ENCODE data around the gene ARHGAP15. TPM values are rescaled to one million over a fixed set of nuclear protein-coding genes. Genes with fewer than 3 reads are reported as not detected.

Gene ARHGAP15
- total RNA-seq, 1 donor from 2014 or later, result not detected

GRCh38 chr2:143209570-143210445, 80.6 kb downstream of the ARHGAP15 start:
- Histone ChIP-seq H3K4me2 (ENCODE audit: low read length) (no peak overlapping the region), H3K79me2 (ENCODE audit: insufficient read depth, low read length) (no peaks in the 10 kb centered on the region), H2AFZ (ENCODE audit: low read depth, low read length) (no peak overlapping the region), H3K36me3 (ENCODE audit: insufficient read depth, low read length) (no peaks in the 10 kb centered on the region), H3K4me3 (ENCODE audit: insufficient read depth, low read depth, low read length) (no peak overlapping the region), H3K9me3 (ENCODE audit: insufficient read depth, low read depth, low read length) (no peaks in the 10 kb centered on the region), H3K9ac (ENCODE audit: low read length) (no peak overlapping the region), H3K27me3 (ENCODE audit: insufficient read depth, low read length) (no peaks in the 10 kb centered on the region), H3K27ac (ENCODE audit: low read depth, low read length) (no peak overlapping the region), H4K20me1 (ENCODE audit: insufficient read depth, low read length) (no peaks in the 10 kb centered on the region), H3K4me1 (ENCODE audit: insufficient read depth, low read length) (no peaks in the 10 kb centered on the region)
- no peaks in the 10 kb centered on the region for H3K9me3 Mint-ChIP-seq (ENCODE audit: unreplicated experiment)
- no peak overlapping the region for H3K27ac Mint-ChIP-seq (ENCODE audit: unreplicated experiment)
- H3K27me3 Mint-ChIP-seq (ENCODE audit: low read depth, unreplicated experiment), result no peaks in the 10 kb centered on the region
- FAIRE-seq, result no peak
- no peak for DNase-seq (ENCODE audit: low read depth)
- H3K36me3 Mint-ChIP-seq (ENCODE audit: low read depth, unreplicated experiment), result no peaks in the 10 kb centered on the region
- TF ChIP-seq CTCF (IDR thresholded peaks at IDR 0.05; ENCODE audit: insufficient read depth, low read depth, low read length) (no peak), EZH2 (IDR thresholded peaks at IDR 0.05; ENCODE audit: insufficient read depth, low read length) (no peak)
- H3K4me3 Mint-ChIP-seq (ENCODE audit: unreplicated experiment), result no peak overlapping the region
- H3K4me1 Mint-ChIP-seq (ENCODE audit: low read depth, unreplicated experiment), result no peaks in the 10 kb centered on the region

- H3K9me3 ChIP-seq (ENCODE audit: insufficient read depth, low read depth, low read length), result no peaks in the 10 kb centered on the region
- no peaks in the 10 kb centered on the region for H3K4me1 ChIP-seq (ENCODE audit: insufficient read depth, low read length)
- no peaks in the 10 kb centered on the region for H3K79me2 ChIP-seq (ENCODE audit: insufficient read depth, low read length)
- no peak overlapping the region for H3K9ac ChIP-seq (ENCODE audit: low read length)
- H3K27me3 Mint-ChIP-seq (ENCODE audit: low read depth, unreplicated experiment), result no peaks in the 10 kb centered on the region
- H3K27ac ChIP-seq (ENCODE audit: low read depth, low read length), result no peak overlapping the region
- H3K4me1 Mint-ChIP-seq (ENCODE audit: low read depth, unreplicated experiment), result no peaks in the 10 kb centered on the region
- DNase-seq (ENCODE audit: low read depth) (no peak), FAIRE-seq (no peak)
- no peak overlapping the region for H3K4me3 Mint-ChIP-seq (ENCODE audit: unreplicated experiment)
- H3K27me3 ChIP-seq (ENCODE audit: insufficient read depth, low read length), result no peaks in the 10 kb centered on the region
- H3K4me3 ChIP-seq (ENCODE audit: insufficient read depth, low read depth, low read length), result no peak overlapping the region
- H4K20me1 ChIP-seq (ENCODE audit: insufficient read depth, low read length), result no peaks in the 10 kb centered on the region
- no peak overlapping the region for H2AFZ ChIP-seq (ENCODE audit: low read depth, low read length)
- TF ChIP-seq EZH2 (IDR thresholded peaks at IDR 0.05; ENCODE audit: insufficient read depth, low read length) (no peak), CTCF (IDR thresholded peaks at IDR 0.05; ENCODE audit: insufficient read depth, low read depth, low read length) (no peak)
- no peaks in the 10 kb centered on the region for H3K9me3 Mint-ChIP-seq (ENCODE audit: unreplicated experiment)
- no peak overlapping the region for H3K4me2 ChIP-seq (ENCODE audit: low read length)
- H3K36me3 ChIP-seq (ENCODE audit: insufficient read depth, low read length), result no peaks in the 10 kb centered on the region
- no peak overlapping the region for H3K27ac Mint-ChIP-seq (ENCODE audit: unreplicated experiment)
- no peaks in the 10 kb centered on the region for H3K36me3 Mint-ChIP-seq (ENCODE audit: low read depth, unreplicated experiment)
These were observed 81.2 kb downstream of the ARHGAP15 start for GRCh38 chr2:143210446-143210819.

DNA sequence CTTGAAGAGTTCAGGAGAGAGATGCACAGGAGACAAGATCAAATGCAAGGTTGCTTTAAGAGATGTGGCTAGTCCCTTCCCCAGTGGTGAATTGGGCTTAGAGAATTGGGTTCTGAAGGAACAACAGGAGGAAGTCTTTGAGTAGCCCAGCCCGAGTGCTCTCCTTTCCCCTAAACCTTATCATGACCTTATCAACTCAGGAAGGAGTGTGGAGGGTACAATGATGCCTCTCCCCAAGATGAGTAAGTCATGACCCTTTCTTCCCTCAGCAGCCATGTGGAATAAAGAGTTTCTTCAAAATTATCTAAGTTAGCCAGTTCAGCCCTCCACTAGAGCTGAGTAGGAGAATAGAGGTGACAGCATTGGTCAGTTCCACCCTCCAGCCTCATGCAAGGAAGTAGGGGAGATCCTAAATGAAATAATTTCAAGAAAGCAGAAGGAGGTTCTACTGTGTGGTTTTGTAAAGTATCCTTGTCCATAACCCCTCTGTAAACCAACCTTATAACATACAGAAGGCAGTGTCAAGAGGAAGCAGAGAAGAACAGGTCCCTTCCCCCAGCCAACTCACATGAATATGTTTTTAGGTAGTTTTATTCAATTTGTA, 88.4 kb downstream of the ARHGAP15 start:
- Mint-ChIP-seq H3K4me1 (ENCODE audit: low read depth, unreplicated experiment) (no peaks in the 10 kb centered on the region), H3K4me3 (ENCODE audit: unreplicated experiment) (no peak overlapping the region), H3K9me3 (ENCODE audit: unreplicated experiment) (no peaks in the 10 kb centered on the region), H3K27ac (ENCODE audit: unreplicated experiment) (no peak overlapping the region), H3K27me3 (ENCODE audit: low read depth, unreplicated experiment) (no peaks in the 10 kb centered on the region), H3K36me3 (ENCODE audit: low read depth, unreplicated experiment) (peaks cover 1% of the 10 kb centered on the region)
- TF ChIP-seq CTCF (IDR thresholded peaks at IDR 0.05; ENCODE audit: insufficient read depth, low read depth, low read length) (no peak), EZH2 (IDR thresholded peaks at IDR 0.05; ENCODE audit: insufficient read depth, low read length) (no peak)
- Histone ChIP-seq H3K36me3 (ENCODE audit: insufficient read depth, low read length) (no peaks in the 10 kb centered on the region), H3K4me2 (ENCODE audit: low read length) (no peak overlapping the region), H3K9me3 (ENCODE audit: insufficient read depth, low read depth, low read length) (no peaks in the 10 kb centered on the region), H4K20me1 (ENCODE audit: insufficient read depth, low read length) (no peaks in the 10 kb centered on the region), H3K79me2 (ENCODE audit: insufficient read depth, low read length) (no peaks in the 10 kb centered on the region), H3K4me1 (ENCODE audit: insufficient read depth, low read length) (no peaks in the 10 kb centered on the region), H3K27me3 (ENCODE audit: insufficient read depth, low read length) (no peaks in the 10 kb centered on the region), H3K4me3 (ENCODE audit: insufficient read depth, low read depth, low read length) (no peak overlapping the region), H3K9ac (ENCODE audit: low read length) (no peak overlapping the region), H2AFZ (ENCODE audit: low read depth, low read length) (no peak overlapping the region), H3K27ac (ENCODE audit: low read depth, low read length) (no peak overlapping the region)
- FAIRE-seq, result no peak
- DNase-seq (ENCODE audit: low read depth), result no peak
